ENCODE results near the gene ARL13B. TPM values are rescaled to one million over a fixed set of nuclear protein-coding genes. Genes with fewer than 3 reads are reported as not detected.
"Not testable (repeated sequence)": the region's sequence is repeated elsewhere in the genome, so short reads cannot be mapped to it uniquely, and the experiment has no call there.

Gene ARL13B
- polyA plus RNA-seq, 1 of the 3 experiments (the other 2 are of a cell fraction), result 4.9 TPM

GRCh38 chr3:94036909-94037507 lies 57.1 kb downstream of the ARL13B start:
- DNase-seq, result peak; percentile 46

GRCh38 chr3:94043285-94043684 lies 63.3 kb downstream of the ARL13B start:
- Histone ChIP-seq H3K9me2 (no peaks in the 10 kb centered on the region), H3K27me3 (ENCODE audit: insufficient read depth) (no peaks in the 10 kb centered on the region), H3K9me3 (no peaks in the 10 kb centered on the region), H3K79me2 (ENCODE audit: insufficient read depth) (no peaks in the 10 kb centered on the region; the same call in 1 of the 2 replicates), H3K36me3 (replicated peaks in 1 of 2; ENCODE audit: control insufficient read depth in 1 of 2, insufficient read depth in 2 of 2, low read length in 1 of 2) (peaks cover 11 to 12% of the 10 kb centered on the region in 2 experiments), H3F3A (replicated peaks; ENCODE audit: insufficient read depth) (peaks cover 14% of the 10 kb centered on the region), H3K4me1 (ENCODE audit: control insufficient read depth in 1 of 2, insufficient read depth in 2 of 2, low read depth in 1 of 2, low read length in 1 of 2) (no peaks in the 10 kb centered on the region), H3K27ac (ENCODE audit: low read depth in 2 of 2, low read length in 1 of 2) (no peak overlapping the region), H3K4me2 (no peak overlapping the region), H3K9ac (no peak overlapping the region), H4K20me1 (ENCODE audit: insufficient read depth) (no peaks in the 10 kb centered on the region), H3K4me3 (ENCODE audit: low read depth in 2 of 2, low read length in 1 of 2) (no peak overlapping the region), H2AFZ (ENCODE audit: low read depth) (no peak overlapping the region)
- DNase-seq, result no peak
- no peak for TF ChIP-seq RFX5 (IDR thresholded peaks at IDR 0.05; ENCODE audit: low read length)
- no peak for TF ChIP-seq EP300 (IDR thresholded peaks at IDR 0.05; ENCODE audit: borderline replicate concordance in 1 of 2, low read depth in 1 of 2, low read length in 1 of 2)
- no peak for TF ChIP-seq RCOR1 (IDR thresholded peaks at IDR 0.05; ENCODE audit: low read length)
- TF ChIP-seq USF2 (IDR thresholded peaks at IDR 0.05; ENCODE audit: borderline replicate concordance, low read depth, low read length), result no peak
- TF ChIP-seq ELF1 (IDR thresholded peaks at IDR 0.05), result no peak
- no peak for TF ChIP-seq TCF12 (IDR thresholded peaks at IDR 0.05)
- TF ChIP-seq MXI1 (IDR thresholded peaks at IDR 0.05; ENCODE audit: low read depth, low read length), result no peak
- TF ChIP-seq RXRA (IDR thresholded peaks at IDR 0.05; ENCODE audit: borderline replicate concordance, low read depth), result no peak
- TF ChIP-seq TEAD4 (IDR thresholded peaks at IDR 0.05; ENCODE audit: borderline replicate concordance, insufficient read depth), result no peak
- no peak for TF ChIP-seq CHD2 (IDR thresholded peaks at IDR 0.05; ENCODE audit: low read length, partially characterized antibody)
- no peak for TF ChIP-seq FOXM1 (IDR thresholded peaks at IDR 0.05; ENCODE audit: low read depth)
- no peak for TF ChIP-seq EZH2phosphoT487 (IDR thresholded peaks at IDR 0.05; ENCODE audit: borderline replicate concordance, low read depth)
- WGBS (ENCODE audit: low lambda C conversion rate), result 91% methylated on average over 1 of the region's 1 CpG
- ChIA-PET CTCF (no interaction called here), POLR2A (no interaction called here)

More at GRCh38 chr3:94036909-94037507, 57.1 kb downstream of the ARL13B start:
- no peaks in the 10 kb centered on the region; the same call in 1 of the 2 replicates for H3K79me2 ChIP-seq (ENCODE audit: insufficient read depth)
- ChIA-PET CTCF (interaction anchor here (0.7 to 2.5 kb wide), 15 partner anchors 9 to 72 kb away, joined by 3 to 9 read pairs (median 3); partner anchors contain the start of genes DHFR2, NSUN3 and STX19), POLR2A (no interaction called here)
- no peak overlapping the region for H3K27ac ChIP-seq (ENCODE audit: low read depth in 2 of 2, low read length in 1 of 2)
- H3K9ac ChIP-seq, result no peak overlapping the region
- H3K9me2 ChIP-seq, result no peaks in the 10 kb centered on the region
- WGBS (ENCODE audit: low lambda C conversion rate), result 60% methylated on average over 3 of the region's 3 CpGs
- no peak overlapping the region for H3K4me3 ChIP-seq (ENCODE audit: low read depth in 2 of 2, low read length in 1 of 2)
- H3K4me2 ChIP-seq, result no peak overlapping the region
- no peaks in the 10 kb centered on the region for H3K27me3 ChIP-seq (ENCODE audit: insufficient read depth)
- TF ChIP-seq FOXJ3 (CRISPR knock-in tag; IDR thresholded peaks at IDR 0.05), result no peak
- TF ChIP-seq, protein P1, sequence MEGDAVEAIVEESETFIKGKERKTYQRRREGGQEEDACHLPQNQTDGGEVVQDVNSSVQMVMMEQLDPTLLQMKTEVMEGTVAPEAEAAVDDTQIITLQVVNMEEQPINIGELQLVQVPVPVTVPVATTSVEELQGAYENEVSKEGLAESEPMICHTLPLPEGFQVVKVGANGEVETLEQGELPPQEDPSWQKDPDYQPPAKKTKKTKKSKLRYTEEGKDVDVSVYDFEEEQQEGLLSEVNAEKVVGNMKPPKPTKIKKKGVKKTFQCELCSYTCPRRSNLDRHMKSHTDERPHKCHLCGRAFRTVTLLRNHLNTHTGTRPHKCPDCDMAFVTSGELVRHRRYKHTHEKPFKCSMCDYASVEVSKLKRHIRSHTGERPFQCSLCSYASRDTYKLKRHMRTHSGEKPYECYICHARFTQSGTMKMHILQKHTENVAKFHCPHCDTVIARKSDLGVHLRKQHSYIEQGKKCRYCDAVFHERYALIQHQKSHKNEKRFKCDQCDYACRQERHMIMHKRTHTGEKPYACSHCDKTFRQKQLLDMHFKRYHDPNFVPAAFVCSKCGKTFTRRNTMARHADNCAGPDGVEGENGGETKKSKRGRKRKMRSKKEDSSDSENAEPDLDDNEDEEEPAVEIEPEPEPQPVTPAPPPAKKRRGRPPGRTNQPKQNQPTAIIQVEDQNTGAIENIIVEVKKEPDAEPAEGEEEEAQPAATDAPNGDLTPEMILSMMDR (IDR thresholded peaks at IDR 0.05), result peak; percentile 63
- TF ChIP-seq RCOR1 (IDR thresholded peaks at IDR 0.05; ENCODE audit: low read length), result no peak
- no peak for TF ChIP-seq SMC3 (IDR thresholded peaks at IDR 0.05; ENCODE audit: low read depth, low read length)
- TF ChIP-seq GATA2 (CRISPR knock-in tag; IDR thresholded peaks at IDR 0.05), result no peak
- TF ChIP-seq YY1 (IDR thresholded peaks at IDR 0.05; ENCODE audit: low read depth), result no peak
- peak; percentile 18; the same call in 1 of the 2 replicates for TF ChIP-seq RAD21 (IDR thresholded peaks at IDR 0.05; ENCODE audit: low read length)
- TF ChIP-seq ELF1 (IDR thresholded peaks at IDR 0.05), result no peak
- peak; percentile 34; the same call in 1 of the 2 replicates for TF ChIP-seq NFIC (IDR thresholded peaks at IDR 0.05; ENCODE audit: borderline replicate concordance)
- H3K9me3 ChIP-seq, result no peaks in the 10 kb centered on the region
- no peak overlapping the region for H2AFZ ChIP-seq (ENCODE audit: low read depth)
- H4K20me1 ChIP-seq (ENCODE audit: insufficient read depth), result no peaks in the 10 kb centered on the region
- no peaks in the 10 kb centered on the region for H3K4me1 ChIP-seq (ENCODE audit: control insufficient read depth in 1 of 2, insufficient read depth in 2 of 2, low read depth in 1 of 2, low read length in 1 of 2)
- peaks cover 10% of the 10 kb centered on the region in 2 experiments for H3K36me3 ChIP-seq (replicated peaks in 1 of 2; ENCODE audit: control insufficient read depth in 1 of 2, insufficient read depth in 2 of 2, low read length in 1 of 2)
- peaks cover 4% of the 10 kb centered on the region for H3F3A ChIP-seq (replicated peaks; ENCODE audit: insufficient read depth)

DNA sequence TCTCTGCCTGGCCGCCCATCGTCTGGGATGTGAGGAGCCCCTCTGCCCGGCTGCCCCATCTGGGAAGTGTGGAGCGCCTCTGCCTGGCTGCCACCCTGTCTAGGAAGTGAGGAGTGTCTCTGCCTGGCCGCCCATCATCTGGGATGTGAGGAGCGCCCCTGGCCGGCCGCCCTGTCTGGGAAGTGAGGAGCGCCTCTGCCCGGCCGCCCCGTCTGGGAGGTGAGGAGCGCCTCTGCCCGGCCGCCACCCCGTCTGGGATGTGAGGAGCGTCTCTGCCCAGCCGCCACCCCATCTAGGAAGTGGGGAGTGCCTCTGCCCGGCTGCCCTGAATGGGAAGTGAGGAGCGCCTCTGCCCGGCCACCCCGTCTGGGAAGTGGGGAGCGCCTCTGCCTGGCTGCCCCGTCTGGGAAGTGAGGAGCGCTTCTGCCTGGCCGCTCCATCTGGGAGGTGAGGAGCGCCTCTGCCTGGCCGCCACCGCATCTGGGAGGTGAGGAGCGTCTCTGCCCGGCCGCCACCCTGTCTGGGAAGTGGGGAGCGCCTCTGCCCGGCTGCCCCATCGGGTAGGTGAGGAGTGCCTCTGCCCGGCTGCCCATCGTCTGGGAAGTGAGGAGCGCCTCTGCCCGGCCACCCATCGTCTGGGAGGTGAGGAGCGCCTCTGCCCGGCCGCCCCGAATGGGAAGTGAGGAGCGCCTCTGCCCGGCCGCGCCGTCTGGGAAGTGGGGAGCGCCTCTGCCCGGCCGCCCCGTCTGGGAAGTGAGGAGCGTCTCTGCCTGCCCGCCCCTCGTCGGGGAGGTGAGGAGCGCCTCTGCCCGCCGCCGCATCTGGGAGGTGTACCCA lies 64.4 kb downstream of the ARL13B start:
- CTCF ChIA-PET; H4K20me1 ChIP-seq (ENCODE audit: insufficient read depth); DNase-seq; H3K4me3 ChIP-seq (ENCODE audit: low read depth in 2 of 2, low read length in 1 of 2); H3K9me3 ChIP-seq; H3K9me2 ChIP-seq; H3K4me2 ChIP-seq; H2AFZ ChIP-seq (ENCODE audit: low read depth); H3K79me2 ChIP-seq (ENCODE audit: insufficient read depth); POLR2A ChIA-PET; H3K4me1 ChIP-seq (ENCODE audit: control insufficient read depth in 1 of 2, insufficient read depth in 2 of 2, low read depth in 1 of 2, low read length in 1 of 2); H3K27ac ChIP-seq (ENCODE audit: low read depth in 2 of 2, low read length in 1 of 2); H3K9ac ChIP-seq; H3K27me3 ChIP-seq (ENCODE audit: insufficient read depth): not testable (repeated sequence)
- peaks cover 15% of the 10 kb centered on the region for H3F3A ChIP-seq (replicated peaks; ENCODE audit: insufficient read depth)
- H3K36me3 ChIP-seq (replicated peaks in 1 of 2; ENCODE audit: control insufficient read depth in 1 of 2, insufficient read depth in 2 of 2, low read length in 1 of 2), result peaks cover 12 to 14% of the 10 kb centered on the region in 2 experiments
- WGBS (ENCODE audit: low lambda C conversion rate), result 96% methylated on average over 29 of the region's 61 CpGs

Measured in SK-N-SH (cell line).